Natural killer cell treated with Interleukin-12 subunit alpha and Interleukin-12 subunit beta and Interleukin-15 and Interleukin-18, amount 100 ng/mL, for 72 hours (primary cell): Measurements from ENCODE around the gene NR5A1. TPM values are rescaled to one million over a fixed set of nuclear protein-coding genes. Genes with fewer than 3 reads are reported as not detected.

Source experiments
- ATAC-seq, 2 donors: fragments of 150-1000 bp; cut with Tn5 transposase in 1 of 2; sonication (Bioruptor Pico), chemical (Tn5 transposase) in 1 of 2; 2 replicates each; pipeline ENCODE4 v1.10.0; 2021
- DNase-seq: peaks from one replicate; pipeline ENCODE4 v3.0.0; 2022; ENCODE audit warnings: low spot score
- H3K27ac Mint-ChIP-seq, 2 donors: 1 replicate in 1 of 2; 2 replicates in 1 of 2; pipeline ENCODE4 v1.8.0; 2022; ENCODE audit warnings: mixed read lengths in 2 of 2, mild to moderate bottlenecking in 1 of 2, moderate library complexity in 1 of 2
- H3K27me3 Mint-ChIP-seq, 2 donors: 1 replicate in 1 of 2; 2 replicates in 1 of 2; pipeline ENCODE4 v1.8.0; 2022; ENCODE audit warnings: mixed read lengths in 2 of 2
- H3K36me3 Mint-ChIP-seq: one replicate; pipeline ENCODE4 v1.8.0; 2022; ENCODE audit warnings: mixed read lengths
- H3K4me1 Mint-ChIP-seq, 2 donors: 1 replicate in 1 of 2; 2 replicates in 1 of 2; pipeline ENCODE4 v1.8.0; 2022; ENCODE audit warnings: low read depth in 2 of 2, mixed read lengths in 2 of 2, mild to moderate bottlenecking in 1 of 2
- H3K4me3 Mint-ChIP-seq: one replicate; pipeline ENCODE4 v1.8.0; 2022; ENCODE audit warnings: mixed read lengths
- H3K9me3 Mint-ChIP-seq: 2 replicates; pipeline ENCODE4 v1.8.0; 2022; ENCODE audit warnings: mixed read lengths
- total RNA-seq, 2 donors: library from RNA; stranded (reverse); gene quantifications; one replicate each; pipeline ENCODE4 v1.2.3, GENCODE V29; 2022

Gene NR5A1
- not detected for total RNA-seq

GRCh38 chr9:124506931-124507879 is at the start of gene NR5A1:
TSS of gene NR5A1 (minus strand) at chr9:124507399. CDS start at chr9:124503395, 4,004 bp downstream.
- peaks cover 10 to 18% of the 10 kb centered on the region in 2 donors for H3K27me3 Mint-ChIP-seq
- no peak within 1 kb of the TSS for H3K4me3 Mint-ChIP-seq
- H3K4me1 Mint-ChIP-seq, result peaks cover 6 to 7% of the 10 kb centered on the region in 2 donors
- no peaks in the 10 kb centered on the region for H3K9me3 Mint-ChIP-seq
- H3K27ac Mint-ChIP-seq, result no peak within 1 kb of the TSS
- H3K36me3 Mint-ChIP-seq, result peaks cover 7% of the 10 kb centered on the region
- ATAC-seq (peak in 1 of 2 donors; percentile 21), DNase-seq (no peak)

- Mint-ChIP-seq H3K4me1 (no peaks in the 10 kb centered on the region), H3K36me3 (no peaks in the 10 kb centered on the region), H3K27ac (no peak overlapping the region), H3K9me3 (no peaks in the 10 kb centered on the region), H3K27me3 (peaks cover 7 to 8% of the 10 kb centered on the region in 2 donors), H3K4me3 (no peak overlapping the region)
- DNase-seq (no peak), ATAC-seq (no peak)
Observed at GRCh38 chr9:124555043-124555442, 47.8 kb upstream of the NR5A1 start.

- Mint-ChIP-seq H3K27ac (no peak overlapping the region), H3K4me3 (no peak overlapping the region), H3K36me3 (no peaks in the 10 kb centered on the region), H3K9me3 (no peaks in the 10 kb centered on the region), H3K27me3 (peaks cover 12 to 13% of the 10 kb centered on the region in 2 donors), H3K4me1 (peaks cover 0 to 4% of the 10 kb centered on the region in 2 donors)
- ATAC-seq, result no peak
- no peak for DNase-seq
Observed at GRCh38 chr9:124553738-124554137, 46.5 kb upstream of the NR5A1 start.

GRCh38 chr9:124552273-124552605 is 45.0 kb upstream of the NR5A1 start:
- ATAC-seq (no peak), DNase-seq (no peak)
- no peak overlapping the region for H3K4me3 Mint-ChIP-seq
- H3K27me3 Mint-ChIP-seq, result peaks cover 19 to 23% of the 10 kb centered on the region in 2 donors
- no peaks in the 10 kb centered on the region for H3K36me3 Mint-ChIP-seq
- H3K9me3 Mint-ChIP-seq, result no peaks in the 10 kb centered on the region
- H3K4me1 Mint-ChIP-seq, result peaks cover 0 to 8% of the 10 kb centered on the region in 2 donors
- H3K27ac Mint-ChIP-seq, result no peak overlapping the region

GRCh38 chr9:124551472-124552272 is 44.5 kb upstream of the NR5A1 start:
- H3K4me1 Mint-ChIP-seq, result peaks cover 0 to 8% of the 10 kb centered on the region in 2 donors
- no peak overlapping the region for H3K27ac Mint-ChIP-seq
- DNase-seq, result no peak
- peak; percentile 62 to 75 for ATAC-seq
- no peaks in the 10 kb centered on the region for H3K9me3 Mint-ChIP-seq
- H3K27me3 Mint-ChIP-seq, result peaks cover 23 to 28% of the 10 kb centered on the region in 2 donors
- no peak overlapping the region for H3K4me3 Mint-ChIP-seq
- no peaks in the 10 kb centered on the region for H3K36me3 Mint-ChIP-seq

- ATAC-seq (no peak), DNase-seq (no peak)
- Mint-ChIP-seq H3K36me3 (no peaks in the 10 kb centered on the region), H3K9me3 (no peaks in the 10 kb centered on the region), H3K4me1 (peaks cover 0 to 8% of the 10 kb centered on the region in 2 donors), H3K27me3 (peaks cover 20 to 25% of the 10 kb centered on the region in 2 donors), H3K27ac (no peak overlapping the region), H3K4me3 (no peak overlapping the region)
Observed at GRCh38 chr9:124550072-124550471, 42.9 kb upstream of the NR5A1 start.

GRCh38 chr9:124549016-124549415 is 41.8 kb upstream of the NR5A1 start:
- DNase-seq (no peak), ATAC-seq (no peak)
- H3K4me3 Mint-ChIP-seq, result no peak overlapping the region
- peaks cover 20 to 25% of the 10 kb centered on the region in 2 donors for H3K27me3 Mint-ChIP-seq
- no peaks in the 10 kb centered on the region for H3K9me3 Mint-ChIP-seq
- H3K4me1 Mint-ChIP-seq, result peaks cover 0 to 8% of the 10 kb centered on the region in 2 donors
- no peaks in the 10 kb centered on the region for H3K36me3 Mint-ChIP-seq
- no peak overlapping the region for H3K27ac Mint-ChIP-seq

- ATAC-seq (no peak), DNase-seq (no peak)
- Mint-ChIP-seq H3K4me3 (no peak overlapping the region), H3K36me3 (no peaks in the 10 kb centered on the region), H3K9me3 (no peaks in the 10 kb centered on the region), H3K27ac (no peak overlapping the region), H3K4me1 (peaks cover 0 to 8% of the 10 kb centered on the region in 2 donors), H3K27me3 (peaks cover 23 to 31% of the 10 kb centered on the region in 2 donors)
Observed at GRCh38 chr9:124544535-124544934, 37.3 kb upstream of the NR5A1 start.

- ATAC-seq (no peak), DNase-seq (no peak)
- Mint-ChIP-seq H3K27me3 (peaks cover 10 to 11% of the 10 kb centered on the region in 2 donors), H3K9me3 (no peaks in the 10 kb centered on the region), H3K27ac (no peak overlapping the region), H3K4me3 (no peak overlapping the region), H3K36me3 (no peaks in the 10 kb centered on the region), H3K4me1 (no peaks in the 10 kb centered on the region)
Observed at GRCh38 chr9:124541824-124542223, 34.6 kb upstream of the NR5A1 start.

GRCh38 chr9:124537926-124538325 is 30.7 kb upstream of the NR5A1 start:
- DNase-seq, result no peak
- H3K4me3 Mint-ChIP-seq, result no peak overlapping the region
- no peaks in the 10 kb centered on the region for H3K9me3 Mint-ChIP-seq
- H3K36me3 Mint-ChIP-seq, result no peaks in the 10 kb centered on the region
- no peaks in the 10 kb centered on the region for H3K4me1 Mint-ChIP-seq
- no peak for ATAC-seq
- peaks cover 6 to 10% of the 10 kb centered on the region in 2 donors for H3K27me3 Mint-ChIP-seq
- H3K27ac Mint-ChIP-seq, result no peak overlapping the region

- DNase-seq (no peak), ATAC-seq (no peak)
- Mint-ChIP-seq H3K27ac (no peak overlapping the region), H3K4me3 (no peak overlapping the region), H3K4me1 (no peaks in the 10 kb centered on the region), H3K27me3 (peaks cover 8 to 13% of the 10 kb centered on the region in 2 donors), H3K9me3 (no peaks in the 10 kb centered on the region), H3K36me3 (no peaks in the 10 kb centered on the region)
Observed at GRCh38 chr9:124535846-124536245, 28.6 kb upstream of the NR5A1 start.

GRCh38 chr9:124532897-124533296 is 25.7 kb upstream of the NR5A1 start:
- no peak for ATAC-seq
- DNase-seq, result no peak
- Mint-ChIP-seq H3K4me1 (no peaks in the 10 kb centered on the region), H3K9me3 (no peaks in the 10 kb centered on the region), H3K27me3 (peaks cover 3 to 7% of the 10 kb centered on the region in 2 donors), H3K27ac (no peak overlapping the region), H3K4me3 (no peak overlapping the region), H3K36me3 (no peaks in the 10 kb centered on the region)

GRCh38 chr9:124531115-124531514 is 23.9 kb upstream of the NR5A1 start:
- ATAC-seq, result no peak
- no peak overlapping the region for H3K4me3 Mint-ChIP-seq
- no peak overlapping the region for H3K27ac Mint-ChIP-seq
- H3K9me3 Mint-ChIP-seq, result no peaks in the 10 kb centered on the region
- no peak for DNase-seq
- no peaks in the 10 kb centered on the region for H3K36me3 Mint-ChIP-seq
- H3K4me1 Mint-ChIP-seq, result no peaks in the 10 kb centered on the region
- peaks cover 3 to 7% of the 10 kb centered on the region in 2 donors for H3K27me3 Mint-ChIP-seq

- Mint-ChIP-seq H3K9me3 (no peaks in the 10 kb centered on the region), H3K27ac (no peak overlapping the region), H3K27me3 (peaks cover 0 to 7% of the 10 kb centered on the region in 2 donors), H3K4me3 (no peak overlapping the region), H3K4me1 (no peaks in the 10 kb centered on the region), H3K36me3 (no peaks in the 10 kb centered on the region)
- DNase-seq (no peak), ATAC-seq (no peak)
Observed at GRCh38 chr9:124530246-124530645, 23.0 kb upstream of the NR5A1 start.
